HG02943 (cell line): Measurements from ENCODE around the gene GALNTL6.
"Not testable (repeated sequence)": the region's sequence is repeated elsewhere in the genome, so short reads cannot be mapped to it uniquely, and the experiment has no call there.

Source experiments
- ATAC-seq: cut with Tn5 transposase; IDR thresholded peaks from one replicate; pipeline ENCODE4 v1.9.1; 2021; ENCODE audit warnings: mild to moderate bottlenecking, low read depth, moderate library complexity; ENCODE audit not compliant: unreplicated experiment

The GALNTL6 gene

GRCh38 chr4:172892300-172892699, 1079.1 kb downstream of the GALNTL6 start:
- ATAC-seq: no peak

GRCh38 chr4:172895699-172896098, 1082.5 kb downstream of the GALNTL6 start:
- ATAC-seq: no peak

GRCh38 chr4:172897046-172897445, 1083.8 kb downstream of the GALNTL6 start:
- no peak for ATAC-seq

GRCh38 chr4:172898715-172899114, 1085.5 kb downstream of the GALNTL6 start:
- ATAC-seq: no peak

- no peak for ATAC-seq
Observed at GRCh38 chr4:172899861-172900260, 1086.7 kb downstream of the GALNTL6 start.

GRCh38 chr4:172900900-172901299, 1087.7 kb downstream of the GALNTL6 start:
- no peak for ATAC-seq

GRCh38 chr4:172912468-172912867, 1099.3 kb downstream of the GALNTL6 start:
- ATAC-seq: not testable (repeated sequence)

GRCh38 chr4:172917403-172917802, 1104.2 kb downstream of the GALNTL6 start:
- not testable (repeated sequence) for ATAC-seq

GRCh38 chr4:172919269-172919668, 1106.1 kb downstream of the GALNTL6 start:
- ATAC-seq: no peak

- no peak for ATAC-seq
Observed at GRCh38 chr4:172927096-172927814, 1114.1 kb downstream of the GALNTL6 start.

- ATAC-seq: no peak
Observed at GRCh38 chr4:172928347-172928746, 1115.1 kb downstream of the GALNTL6 start.

- no peak for ATAC-seq
Observed at GRCh38 chr4:172938072-172938829, 1125.0 kb downstream of the GALNTL6 start.

GRCh38 chr4:172938870-172939269, 1125.7 kb downstream of the GALNTL6 start:
- no peak for ATAC-seq

- ATAC-seq: no peak
Observed at GRCh38 chr4:172942840-172943239, 1129.6 kb downstream of the GALNTL6 start.

- no peak for ATAC-seq
Observed at GRCh38 chr4:172945611-172946010, 1132.4 kb downstream of the GALNTL6 start.

- ATAC-seq: no peak
Observed at GRCh38 chr4:172946503-172946902, 1133.3 kb downstream of the GALNTL6 start.

GRCh38 chr4:172947594-172947993, 1134.4 kb downstream of the GALNTL6 start:
- ATAC-seq: no peak

- ATAC-seq: no peak
Observed at GRCh38 chr4:172950990-172951389, 1137.8 kb downstream of the GALNTL6 start.

GRCh38 chr4:172951679-172952451, 1138.7 kb downstream of the GALNTL6 start:
- no peak for ATAC-seq

GRCh38 chr4:172953896-172954568, 1140.8 kb downstream of the GALNTL6 start:
- no peak for ATAC-seq

GRCh38 chr4:172956340-172956739, 1143.1 kb downstream of the GALNTL6 start:
- ATAC-seq: not testable (repeated sequence)
